Astrocyte of the spinal cord (primary cell): ENCODE measurements around the gene DNAJC9.

ENCODE experiments used
- DNase-seq: peaks from one replicate; pipeline ENCODE4 v3.0.0; 2011; ENCODE audit warnings: low read depth, low spot score
- H3K4me3 ChIP-seq: 2 replicates; pipeline ENCODE4 v1.5.1; 2011; ENCODE audit warnings: low read depth, mild to moderate bottlenecking, low read length, moderate library complexity
- in situ Hi-C: cut with HindIII; loops from 2 replicates; pipeline ENCODE4 v1.10.0; 2017; ENCODE audit warnings: low sequenced_read_pairs
- TF ChIP-seq, protein P1 (sequence below): IDR thresholded peaks from 2 replicates; pipeline ENCODE4 v1.5.1; 2012; ENCODE audit warnings: low read depth, mild to moderate bottlenecking, low read length, inconsistent platforms

The DNAJC9 gene

DNA sequence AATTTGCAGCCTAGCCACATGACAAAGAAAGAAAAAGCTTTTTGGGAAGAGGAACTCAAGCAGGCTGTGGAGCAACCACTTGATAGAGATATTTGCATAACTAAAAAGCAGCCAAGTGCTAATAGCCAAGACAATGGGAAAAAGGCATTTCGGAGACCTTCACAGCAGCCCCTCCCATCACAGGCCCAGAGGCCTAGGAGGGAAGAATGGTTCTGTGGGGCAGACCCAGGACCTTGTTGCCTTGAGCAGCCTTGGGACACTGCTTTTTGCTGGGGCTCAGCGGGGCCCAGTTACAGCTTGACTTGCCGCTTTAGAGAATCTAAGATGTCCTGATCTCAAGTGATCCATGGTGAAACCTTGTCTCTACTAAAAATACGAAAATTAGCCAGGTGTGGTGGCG is 40.7 kb downstream of the DNAJC9 start:
- no peak for DNase-seq
- in situ Hi-C loops: no loop called here

DNA sequence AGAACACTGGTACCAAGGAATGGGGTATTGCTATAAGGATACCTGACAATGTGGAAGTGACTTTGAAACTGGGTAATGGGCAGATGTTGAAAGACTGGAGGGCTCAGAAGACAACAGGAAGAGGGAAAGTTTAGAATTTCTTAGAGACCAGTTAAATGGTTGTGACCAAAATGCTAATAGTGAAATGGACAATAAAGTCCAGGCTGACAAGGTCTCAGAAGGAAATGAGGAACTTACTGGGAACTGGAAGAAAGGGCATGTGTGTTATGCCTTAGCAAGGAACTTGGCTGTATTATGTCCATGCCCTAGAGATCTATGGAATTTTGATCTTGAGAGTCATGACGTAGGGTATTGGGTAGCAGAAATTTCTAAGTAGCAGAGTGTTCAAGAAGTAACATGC is 41.2 kb downstream of the DNAJC9 start:
- TF ChIP-seq, protein P1, sequence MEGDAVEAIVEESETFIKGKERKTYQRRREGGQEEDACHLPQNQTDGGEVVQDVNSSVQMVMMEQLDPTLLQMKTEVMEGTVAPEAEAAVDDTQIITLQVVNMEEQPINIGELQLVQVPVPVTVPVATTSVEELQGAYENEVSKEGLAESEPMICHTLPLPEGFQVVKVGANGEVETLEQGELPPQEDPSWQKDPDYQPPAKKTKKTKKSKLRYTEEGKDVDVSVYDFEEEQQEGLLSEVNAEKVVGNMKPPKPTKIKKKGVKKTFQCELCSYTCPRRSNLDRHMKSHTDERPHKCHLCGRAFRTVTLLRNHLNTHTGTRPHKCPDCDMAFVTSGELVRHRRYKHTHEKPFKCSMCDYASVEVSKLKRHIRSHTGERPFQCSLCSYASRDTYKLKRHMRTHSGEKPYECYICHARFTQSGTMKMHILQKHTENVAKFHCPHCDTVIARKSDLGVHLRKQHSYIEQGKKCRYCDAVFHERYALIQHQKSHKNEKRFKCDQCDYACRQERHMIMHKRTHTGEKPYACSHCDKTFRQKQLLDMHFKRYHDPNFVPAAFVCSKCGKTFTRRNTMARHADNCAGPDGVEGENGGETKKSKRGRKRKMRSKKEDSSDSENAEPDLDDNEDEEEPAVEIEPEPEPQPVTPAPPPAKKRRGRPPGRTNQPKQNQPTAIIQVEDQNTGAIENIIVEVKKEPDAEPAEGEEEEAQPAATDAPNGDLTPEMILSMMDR: no peak
- in situ Hi-C loops: no loop called here

More for the DNA sequence above, 40.7 kb downstream of the DNAJC9 start:
- TF ChIP-seq, protein P1: no peak
- no peak overlapping the region for H3K4me3 ChIP-seq

DNA sequence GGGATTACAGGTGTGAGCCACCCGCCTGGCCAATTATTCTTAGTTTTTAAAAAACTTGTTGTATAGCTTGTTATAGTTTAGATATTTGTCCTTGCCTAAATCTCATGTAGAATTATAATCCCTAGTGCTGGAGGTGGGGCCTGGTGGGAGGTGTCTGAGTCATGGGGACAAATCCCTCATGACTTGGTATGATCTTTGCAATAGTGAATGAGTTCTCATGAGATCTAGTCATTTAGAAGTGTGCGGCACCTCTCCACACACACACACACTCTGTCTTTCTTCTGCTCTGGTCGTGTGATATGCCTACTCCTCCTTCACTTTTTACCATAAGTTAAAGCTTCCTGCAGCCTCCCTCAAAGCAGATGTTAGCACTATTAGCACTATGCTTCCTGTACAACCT is 42.0 kb downstream of the DNAJC9 start:
- DNase-seq: no peak
- in situ Hi-C loops: no loop called here
- no peak overlapping the region for H3K4me3 ChIP-seq
- TF ChIP-seq, protein P1: no peak

More for the DNA sequence above, 41.2 kb downstream of the DNAJC9 start:
- no peak for DNase-seq
- no peak overlapping the region for H3K4me3 ChIP-seq
